HCT116 (cell line): Measurements from ENCODE around the gene TACC2. TPM values are rescaled to one million over a fixed set of nuclear protein-coding genes. Genes with fewer than 3 reads are reported as not detected.

Experiments
- ATAC-seq: fragments of 200-7000 bp; cut with Tn5 transposase; 2 replicates; pipeline ENCODE4 v1.9.1; 2020; ENCODE audit warnings: mild to moderate bottlenecking, moderate library complexity
- BruUV-seq: library from RNA; stranded (reverse); fragments of 400-500 nt; replicated peaks from 2 replicates; lab custom pipeline; 2021; lab: Mats Ljungman, UMichigan
- CTCF ChIA-PET: fragments of 300-600 bp; sonication (Branson Sonifier 250); formaldehyde crosslinking; loops from one replicate; lab custom pipeline; 2021; ENCODE audit warnings: antibody characterized with exemption; lab: Charles Lee
- POLR2A ChIA-PET: fragments of 300-600, 350-600 bp; sonication (Branson Sonifier 250); formaldehyde crosslinking; loops from one replicate; lab custom pipeline; 2021; ENCODE audit warnings: antibody characterized with exemption; lab: Charles Lee
- RAD21 ChIA-PET, 2 experiments: fragments of 300-600 bp; sonication (Branson Sonifier 250); formaldehyde crosslinking; loops; one replicate each; lab custom pipeline; 2023; ENCODE audit warnings: low total read pairs in 2 of 2; ENCODE audit not compliant: uncharacterized antibody in 2 of 2, unreplicated experiment in 2 of 2, low non-redundant PET in 1 of 2; lab: Charles Lee
- DNase-seq: peaks from one replicate; pipeline ENCODE4 v3.0.0-alpha.2; 2010; ENCODE audit warnings: low read depth, low spot score
- H2AFZ ChIP-seq: fragments of 200-600 bp; shearing (Covaris generic), sonication (generic); 2 replicates; pipeline ENCODE4 v1.6.1; 2017; ENCODE audit warnings: low read depth, mixed run types, mixed read lengths, antibody characterized with exemption, low read length; ENCODE audit not compliant: poor library complexity, severe bottlenecking
- H3K27ac ChIP-seq: 2 replicates; pipeline ENCODE4 v1.5.1; 2012; ENCODE audit warnings: low read depth, low read length
- H3K27me3 ChIP-seq: fragments of 200-600 bp; sonication (generic); 2 replicates; pipeline ENCODE4 v1.6.1; 2016; ENCODE audit warnings: mixed run types, low read length, mixed read lengths; ENCODE audit not compliant: insufficient read depth
- H3K36me3 ChIP-seq, 2 experiments: fragments of 200-500 bp in 1 of 2; fragments of 200-600 bp in 1 of 2; sonication (Bioruptor generic) in 1 of 2; sonication (generic) in 1 of 2; 2 replicates each; pipeline versions ENCODE4 v1.5.1 to v1.6.1; 2014 to 2016; ENCODE audit warnings: low read length in 2 of 2, inconsistent platforms in 1 of 2, mixed read lengths in 1 of 2, mixed run types in 1 of 2; ENCODE audit not compliant: insufficient read depth in 2 of 2, control insufficient read depth in 1 of 2
- H3K4me1 ChIP-seq, 2 experiments: fragments of 200-600 bp in 1 of 2; sonication (generic) in 1 of 2; 2 replicates each; pipeline versions ENCODE4 v1.5.1 to v1.6.1; 2012 to 2017; ENCODE audit warnings: low read length in 2 of 2, inconsistent platforms in 1 of 2, mild to moderate bottlenecking in 1 of 2, mixed read lengths in 1 of 2, mixed run types in 1 of 2, moderate library complexity in 1 of 2; ENCODE audit not compliant: insufficient read depth in 2 of 2, control insufficient read depth in 1 of 2
- H3K4me2 ChIP-seq: fragments of 200-600 bp; sonication (generic); 2 replicates; pipeline ENCODE4 v1.6.1; 2017; ENCODE audit warnings: mixed run types, low read length, mixed read lengths
- H3K4me3 ChIP-seq, 2 experiments: fragments of 200-600 bp in 1 of 2; sonication (generic) in 1 of 2; replicated peaks in 1 of 2; 2 replicates each; pipeline ENCODE4 v1.5.1; 2011 to 2016; ENCODE audit warnings: low read length in 2 of 2, control low read depth in 1 of 2, low read depth in 1 of 2, mild to moderate bottlenecking in 1 of 2, mixed read lengths in 1 of 2, mixed run types in 1 of 2
- H3K79me2 ChIP-seq: fragments of 200-600 bp; sonication (generic); 2 replicates; pipeline ENCODE4 v1.6.1; 2017; ENCODE audit warnings: mild to moderate bottlenecking, mixed run types, low read length, moderate library complexity, mixed read lengths; ENCODE audit not compliant: insufficient read depth
- H3K9ac ChIP-seq: fragments of 200-600 bp; sonication (generic); 2 replicates; pipeline ENCODE4 v1.6.1; 2016; ENCODE audit warnings: low read length, mixed read lengths
- H3K9me2 ChIP-seq: fragments of 200-600 bp; sonication (generic), shearing (Covaris generic); 2 replicates; pipeline ENCODE4 v1.6.1; 2017; ENCODE audit warnings: mixed run types, mild to moderate bottlenecking, moderate library complexity; ENCODE audit not compliant: insufficient read depth
- H3K9me3 ChIP-seq, 2 experiments: fragments of 200-500 bp in 1 of 2; fragments of 200-600 bp in 1 of 2; sonication (Bioruptor generic) in 1 of 2; sonication (generic) in 1 of 2; 2 replicates each; pipeline ENCODE4 v1.6.1; 2014 to 2017; ENCODE audit warnings: low read length in 2 of 2, mixed read lengths in 2 of 2, inconsistent platforms in 1 of 2, low read depth in 1 of 2, mild to moderate bottlenecking in 1 of 2, mixed run types in 1 of 2, moderate library complexity in 1 of 2; ENCODE audit not compliant: control insufficient read depth in 1 of 2, insufficient read depth in 1 of 2
- H4K20me1 ChIP-seq: fragments of 200-600 bp; sonication (generic), shearing (Covaris generic); 2 replicates; pipeline ENCODE4 v1.6.1; 2017; ENCODE audit warnings: mixed run types, mild to moderate bottlenecking, moderate library complexity; ENCODE audit not compliant: insufficient read depth
- CEBPB ChIP-seq: IDR thresholded peaks from 2 replicates; pipeline ENCODE4 v1.6.1; 2012; ENCODE audit warnings: low read depth
- ELF1 ChIP-seq: IDR thresholded peaks from 2 replicates; pipeline ENCODE4 v1.6.1; 2012; ENCODE audit warnings: low read depth, borderline replicate concordance
- FOSL1 ChIP-seq: IDR thresholded peaks from 2 replicates; pipeline ENCODE4 v1.6.1; 2012; ENCODE audit warnings: low read depth
- RAD21 ChIP-seq: IDR thresholded peaks from 2 replicates; pipeline ENCODE4 v1.6.1; 2012; ENCODE audit warnings: low read depth, mild to moderate bottlenecking
- SRF ChIP-seq: IDR thresholded peaks from 2 replicates; pipeline ENCODE4 v1.6.1; 2012; ENCODE audit warnings: low read depth
- YY1 ChIP-seq: IDR thresholded peaks from 2 replicates; pipeline ENCODE4 v1.6.1; 2011; ENCODE audit warnings: low read length, low read depth, moderate library complexity, mild to moderate bottlenecking; ENCODE audit not compliant: insufficient replicate concordance; ENCODE audit errors: extremely low read depth
- ZBTB33 ChIP-seq: IDR thresholded peaks from 2 replicates; pipeline ENCODE4 v1.6.1; 2011; ENCODE audit warnings: mild to moderate bottlenecking, low read length, moderate library complexity; ENCODE audit not compliant: insufficient replicate concordance; ENCODE audit errors: extremely low read depth
- ZFX ChIP-seq: fragments of 450-650 bp; IDR thresholded peaks from 2 replicates; pipeline ENCODE4 v1.6.1; 2017
- intact Hi-C: fragments of 100-400 bp; cut with micrococcal nuclease; formaldehyde crosslinking; loops from 2 replicates; pipeline ENCODE4 v1.10.0; 2022
- total RNA-seq: library from RNA; stranded (reverse); gene quantifications from one replicate; pipeline ENCODE4 v1.2.1, GENCODE V29; 2021; ENCODE audit not compliant: unreplicated experiment

TACC2 gene
- total RNA-seq, 1 experiment from 2014 or later: 38.6 TPM

GRCh38 chr10:122078326-122078725 is 89.4 kb downstream of the TACC2 start:
- H3K4me3 ChIP-seq: no peak overlapping the region
- ATAC-seq (no peak), DNase-seq (no peak)
- no peak for TF ChIP-seq SRF
- ChIA-PET CTCF (no interaction called here), POLR2A (interaction anchor here (1.4 kb wide), 1 partner anchor 9 kb away, joined by 3 read pairs; no protein-coding TSS in a partner anchor), RAD21 (no interaction called here)
- H3K9ac ChIP-seq: no peak overlapping the region
- intact Hi-C loops: no loop called here
- H3K9me3 ChIP-seq: no peaks in the 10 kb centered on the region
- no peak overlapping the region for H2AFZ ChIP-seq
- no peak overlapping the region for H3K4me2 ChIP-seq
- no peaks in the 10 kb centered on the region for H4K20me1 ChIP-seq
- no peaks in the 10 kb centered on the region for H3K36me3 ChIP-seq
- BruUV-seq: no TSS peak
- H3K9me2 ChIP-seq: no peaks in the 10 kb centered on the region
- no peak overlapping the region for H3K27ac ChIP-seq
- no peaks in the 10 kb centered on the region for H3K79me2 ChIP-seq
- no peaks in the 10 kb centered on the region for H3K4me1 ChIP-seq
- H3K27me3 ChIP-seq: no peaks in the 10 kb centered on the region

- intact Hi-C loops: no loop called here
- Histone ChIP-seq H3K27ac (no peak overlapping the region), H3K4me1 (no peaks in the 10 kb centered on the region), H3K9me3 (no peaks in the 10 kb centered on the region), H3K4me2 (no peak overlapping the region), H4K20me1 (no peaks in the 10 kb centered on the region), H3K27me3 (no peaks in the 10 kb centered on the region), H3K9me2 (no peaks in the 10 kb centered on the region), H2AFZ (no peak overlapping the region), H3K79me2 (no peaks in the 10 kb centered on the region), H3K36me3 (no peaks in the 10 kb centered on the region)
- ATAC-seq: no peak
- DNase-seq: no peak
- CTCF ChIA-PET: no interaction called here
- no TSS peak for BruUV-seq
- TF ChIP-seq YY1 (no peak), ELF1 (no peak), FOSL1 (no peak), ZFX (no peak), ZBTB33 (no peak), RAD21 (no peak), CEBPB (no peak)
- TF ChIP-seq, all 23 proteins: peak for 0
- ChIA-PET RAD21 (no interaction called here), POLR2A (interaction anchor here (1.4 kb wide), 1 partner anchor 10 kb away, joined by 3 read pairs; no protein-coding TSS in a partner anchor)
- H3K4me3 ChIP-seq: no peak overlapping the region
- no peak overlapping the region for H3K9ac ChIP-seq
Measured at GRCh38 chr10:122078965-122079795, 90.2 kb downstream of the TACC2 start.
